Epithelial cell of esophagus (primary cell): ENCODE data around the gene HELZ2.
A peak's percentile ranks its signal among the peaks of the same experiment; 100 is the strongest.

Experiments
- DNase-seq: peaks from one replicate; pipeline ENCODE4 v3.0.0; 2010; ENCODE audit warnings: low read depth
- H3K4me3 ChIP-seq: 2 replicates; pipeline ENCODE4 v1.5.1; 2011; ENCODE audit warnings: mild to moderate bottlenecking, low read length, control low read depth
- TF ChIP-seq, protein P1 (sequence below): IDR thresholded peaks from 2 replicates; pipeline ENCODE4 v1.5.1; 2011; ENCODE audit warnings: low read depth, mild to moderate bottlenecking, low read length, control low read depth, inconsistent platforms; ENCODE audit not compliant: insufficient read depth; ENCODE audit errors: missing control alignments

HELZ2 gene

DNA sequence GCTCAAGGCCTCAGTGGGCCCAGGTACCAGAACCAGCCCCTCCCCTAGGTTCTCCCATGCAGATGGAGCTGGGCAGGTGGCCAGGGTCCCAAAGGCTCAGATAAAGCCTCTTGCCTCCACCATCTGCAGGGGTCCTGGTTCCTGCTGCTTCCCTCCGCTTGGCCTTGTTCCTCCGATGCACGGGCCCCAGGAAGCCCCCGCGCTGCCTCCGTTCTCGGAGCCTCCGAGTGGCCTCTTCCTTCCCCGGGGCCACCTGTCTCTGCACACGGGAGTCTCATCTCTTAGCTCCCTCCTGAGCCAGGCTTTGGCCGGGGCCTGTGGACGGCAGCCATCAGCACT, 35.0 kb downstream of the HELZ2 start:
- TF ChIP-seq, protein P1, sequence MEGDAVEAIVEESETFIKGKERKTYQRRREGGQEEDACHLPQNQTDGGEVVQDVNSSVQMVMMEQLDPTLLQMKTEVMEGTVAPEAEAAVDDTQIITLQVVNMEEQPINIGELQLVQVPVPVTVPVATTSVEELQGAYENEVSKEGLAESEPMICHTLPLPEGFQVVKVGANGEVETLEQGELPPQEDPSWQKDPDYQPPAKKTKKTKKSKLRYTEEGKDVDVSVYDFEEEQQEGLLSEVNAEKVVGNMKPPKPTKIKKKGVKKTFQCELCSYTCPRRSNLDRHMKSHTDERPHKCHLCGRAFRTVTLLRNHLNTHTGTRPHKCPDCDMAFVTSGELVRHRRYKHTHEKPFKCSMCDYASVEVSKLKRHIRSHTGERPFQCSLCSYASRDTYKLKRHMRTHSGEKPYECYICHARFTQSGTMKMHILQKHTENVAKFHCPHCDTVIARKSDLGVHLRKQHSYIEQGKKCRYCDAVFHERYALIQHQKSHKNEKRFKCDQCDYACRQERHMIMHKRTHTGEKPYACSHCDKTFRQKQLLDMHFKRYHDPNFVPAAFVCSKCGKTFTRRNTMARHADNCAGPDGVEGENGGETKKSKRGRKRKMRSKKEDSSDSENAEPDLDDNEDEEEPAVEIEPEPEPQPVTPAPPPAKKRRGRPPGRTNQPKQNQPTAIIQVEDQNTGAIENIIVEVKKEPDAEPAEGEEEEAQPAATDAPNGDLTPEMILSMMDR, result no peak
- DNase-seq, result no peak
- no peak overlapping the region for H3K4me3 ChIP-seq

DNA sequence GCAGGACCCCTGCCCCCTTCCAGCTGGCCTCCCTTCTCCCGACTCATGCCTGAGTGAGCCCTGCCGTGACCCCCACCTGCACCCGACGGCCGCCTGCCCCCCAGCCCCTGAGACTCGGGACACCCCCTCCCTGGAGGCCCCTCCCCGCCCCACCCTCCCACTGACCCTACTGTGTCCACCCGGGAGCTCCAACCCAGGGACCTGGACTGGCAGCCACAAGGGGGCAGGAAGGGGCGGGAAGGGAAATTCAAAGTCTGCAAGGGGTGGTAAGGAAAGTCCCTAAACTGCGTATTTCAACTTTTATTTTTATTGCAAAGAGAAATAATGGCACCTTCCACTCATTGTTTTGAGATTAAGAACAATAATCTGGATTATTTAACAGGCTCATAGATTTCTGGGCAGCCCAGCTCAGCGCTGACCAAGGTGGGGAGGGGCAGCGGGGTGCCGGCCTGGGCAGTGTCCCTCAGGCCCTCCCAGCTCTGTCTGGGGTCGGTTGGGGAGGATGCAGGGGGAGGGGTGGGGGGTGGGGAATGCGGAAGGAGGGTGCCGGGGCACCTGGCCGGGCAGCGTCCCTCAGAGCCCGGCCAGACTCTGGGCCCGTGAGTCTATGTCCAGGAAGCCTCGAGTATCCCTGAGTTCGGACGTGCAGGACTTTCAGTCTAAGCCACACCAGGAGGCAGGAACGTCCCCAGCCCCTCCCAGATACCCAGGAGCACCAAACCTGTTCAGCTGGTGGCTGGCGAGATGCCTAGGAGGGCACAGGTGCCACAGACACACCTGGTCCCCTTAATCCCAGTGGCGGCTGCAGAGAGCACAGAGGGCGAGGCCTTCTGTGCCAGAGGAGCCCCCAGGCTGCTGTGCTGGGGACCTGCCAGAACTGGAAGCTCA, 35.6 kb downstream of the HELZ2 start:
- no peak overlapping the region for H3K4me3 ChIP-seq
- DNase-seq, result peak; percentile 75
- TF ChIP-seq, protein P1, result no peak

DNA sequence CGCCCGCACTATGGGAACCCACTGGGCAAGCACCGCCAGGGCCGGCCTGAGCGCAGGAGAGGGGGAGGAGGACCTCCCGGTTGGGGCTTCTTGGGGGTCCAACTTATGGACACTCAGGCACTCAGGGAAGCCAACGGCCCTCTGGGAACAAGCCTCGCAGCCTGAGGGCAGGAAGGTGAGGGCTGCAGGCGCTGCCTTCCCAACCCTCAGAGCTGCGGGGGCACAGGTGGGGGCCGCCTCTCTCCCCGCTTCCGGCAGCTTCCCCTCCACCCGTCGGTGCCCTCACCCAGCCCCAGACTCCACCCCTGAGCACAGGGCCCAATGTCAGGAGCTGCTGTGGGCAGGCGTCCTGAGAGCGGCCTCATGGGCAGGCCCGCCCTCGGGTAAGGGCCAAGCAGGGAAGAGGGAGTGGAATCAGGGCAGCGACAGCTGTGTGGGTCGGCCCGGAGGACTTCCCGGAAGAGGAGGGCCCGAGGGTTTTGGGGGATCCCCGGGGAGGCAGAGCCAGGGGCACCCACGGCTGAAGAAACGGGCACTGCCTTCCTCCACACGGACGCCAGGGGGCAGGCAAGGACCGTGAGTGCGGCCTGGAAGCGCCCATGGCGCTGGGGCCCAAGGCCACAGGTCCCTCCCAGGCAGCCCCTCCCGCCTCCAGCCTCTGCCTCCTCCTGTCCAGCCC, 36.4 kb downstream of the HELZ2 start:
- TF ChIP-seq, protein P1, result peak; percentile 81
- H3K4me3 ChIP-seq, result peak overlapping the region; percentile 24
- peak; percentile 92 for DNase-seq

GRCh38 chr20:63536997-63537524, 37.0 kb downstream of the HELZ2 start, which contains the start of gene PTK6:
PTK6 (minus strand) TSS chr20:63537376; CDS start chr20:63537314, 62 bp downstream.
- H3K4me3 ChIP-seq, result peak within 1 kb of the TSS; percentile 24
- DNase-seq, result peak; percentile 69
- TF ChIP-seq, protein P1, result no peak

- peak; percentile 42 for DNase-seq
- TF ChIP-seq, protein P1, result no peak
- peak overlapping the region; percentile 19 for H3K4me3 ChIP-seq
Measured at GRCh38 chr20:63536241-63536977, 37.6 kb downstream of the HELZ2 start.

DNA sequence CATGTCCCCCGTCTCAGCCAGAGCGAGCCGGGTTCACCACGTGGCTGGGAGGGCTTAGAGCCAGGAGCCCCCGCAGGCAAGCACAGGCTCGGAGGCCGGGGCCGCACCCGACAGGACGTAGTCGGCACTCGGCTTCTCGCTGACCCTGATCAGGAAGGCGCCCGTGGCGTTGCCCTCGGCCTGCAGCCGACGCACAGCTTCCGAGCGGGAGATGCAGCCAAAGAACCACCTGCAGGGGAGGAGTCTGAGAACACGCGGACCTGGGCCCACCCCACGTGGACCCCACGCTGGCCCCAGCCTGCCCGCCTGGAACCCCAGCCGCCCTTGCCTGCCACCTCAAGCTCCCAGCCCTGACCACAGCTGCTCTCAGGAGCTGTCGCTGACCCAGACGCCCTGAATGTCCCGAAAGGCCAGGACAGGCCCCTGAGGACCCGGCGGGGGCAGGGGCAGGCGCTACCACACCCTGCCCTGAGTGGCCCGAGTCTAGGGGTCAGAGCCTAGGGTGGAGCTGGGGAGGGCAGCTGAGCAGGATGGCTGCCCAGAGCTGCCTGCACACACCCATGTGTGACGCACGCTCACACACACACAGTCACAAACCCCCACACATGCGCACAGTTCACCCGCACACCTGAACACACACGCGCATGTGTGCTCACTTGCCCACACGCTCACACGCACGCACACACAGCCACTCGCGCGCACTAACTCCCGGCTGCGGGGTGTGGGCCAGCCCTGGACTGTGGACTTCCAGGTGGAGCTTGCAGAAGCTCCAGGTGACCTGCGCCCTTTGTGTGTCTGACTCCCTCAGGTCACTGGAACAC, 39.0 kb downstream of the HELZ2 start:
- no peak overlapping the region for H3K4me3 ChIP-seq
- TF ChIP-seq, protein P1, result no peak

More for the DNA sequence above, 39.0 kb downstream of the HELZ2 start:
- peak; percentile 56 for DNase-seq
